Measurements from ENCODE around the gene ZNHIT3.
"Not testable (repeated sequence)": the region's sequence is repeated elsewhere in the genome, so short reads cannot be mapped to it uniquely, and the experiment has no call there.

The ZNHIT3 gene

DNA sequence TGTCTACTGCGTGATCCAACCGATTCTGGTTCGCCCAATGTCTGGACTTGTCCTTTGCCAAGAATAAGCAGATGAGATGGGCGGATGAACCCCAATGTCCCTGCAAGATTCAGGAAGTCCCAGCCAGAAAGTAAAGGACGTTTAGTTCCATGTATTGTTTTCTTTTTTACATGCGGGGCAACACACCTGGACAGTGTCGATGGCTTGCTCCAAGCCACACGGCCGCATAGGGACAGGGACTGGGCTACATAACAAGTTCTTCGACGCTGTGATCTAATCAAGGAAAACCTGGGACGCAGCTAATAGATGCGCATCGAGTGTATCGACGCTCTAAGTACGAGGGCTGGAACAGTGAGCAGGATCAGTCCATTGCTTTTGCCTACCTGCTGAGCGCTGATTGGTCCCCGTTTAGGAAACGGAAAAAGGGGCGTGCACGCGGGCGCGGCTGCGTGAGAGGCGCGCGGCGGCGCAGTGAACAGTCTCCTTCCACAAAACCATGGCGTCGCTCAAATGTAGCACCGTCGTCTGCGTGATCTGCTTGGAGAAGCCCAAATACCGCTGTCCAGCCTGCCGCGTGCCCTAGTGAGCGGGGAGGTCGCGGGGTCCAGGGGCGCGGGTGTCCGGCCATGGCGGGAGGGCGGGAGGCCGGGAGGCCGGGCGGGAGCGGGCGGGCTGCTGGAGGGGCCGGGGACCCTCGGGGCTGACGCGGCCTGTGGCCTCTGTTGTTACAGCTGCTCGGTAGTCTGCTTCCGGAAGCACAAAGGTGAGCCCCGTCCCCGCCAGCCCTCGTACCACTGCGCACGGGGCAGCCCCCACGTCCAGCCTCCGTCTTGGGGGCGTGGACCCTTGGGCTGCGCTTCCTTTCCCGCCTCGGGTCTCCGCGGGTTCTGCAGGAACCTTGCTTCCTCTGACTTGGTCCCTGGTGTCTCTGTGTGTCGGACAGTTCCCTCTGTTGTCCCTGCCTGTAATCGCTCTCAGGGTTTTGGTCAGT lies at the start of gene ZNHIT3:
ZNHIT3 (plus strand) TSS at position 478 of the 991 bp plus-strand sequence; CDS start at position 497, 19 bp downstream.
- peak; percentile 93 for DNase-seq

- not testable (repeated sequence) for DNase-seq
Observed at GRCh38 chr17:36441792-36442191, 44.7 kb upstream of the ZNHIT3 start.

DNA sequence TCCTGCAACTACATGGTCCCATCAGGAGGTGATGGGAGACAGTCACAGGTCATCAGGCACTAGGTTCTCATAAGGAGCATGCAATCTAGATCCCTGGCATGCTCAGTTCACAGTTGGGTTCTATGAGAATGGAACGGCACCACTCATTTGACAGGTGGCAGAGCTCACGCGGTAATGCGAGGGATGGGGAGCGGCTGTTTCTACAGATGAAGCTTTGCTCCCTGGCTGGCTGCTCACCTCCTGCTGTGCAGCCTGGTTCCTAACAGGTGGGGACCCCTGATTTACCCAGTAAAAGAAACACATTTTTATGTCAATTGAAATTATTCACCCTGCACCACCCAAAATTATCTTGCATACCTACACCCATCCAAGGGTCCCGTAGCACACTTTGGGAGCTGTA lies 42.7 kb upstream of the ZNHIT3 start:
- DNase-seq: no peak

- DNase-seq: not testable (repeated sequence)
Observed at GRCh38 chr17:36449997-36450396, 36.5 kb upstream of the ZNHIT3 start.

DNA sequence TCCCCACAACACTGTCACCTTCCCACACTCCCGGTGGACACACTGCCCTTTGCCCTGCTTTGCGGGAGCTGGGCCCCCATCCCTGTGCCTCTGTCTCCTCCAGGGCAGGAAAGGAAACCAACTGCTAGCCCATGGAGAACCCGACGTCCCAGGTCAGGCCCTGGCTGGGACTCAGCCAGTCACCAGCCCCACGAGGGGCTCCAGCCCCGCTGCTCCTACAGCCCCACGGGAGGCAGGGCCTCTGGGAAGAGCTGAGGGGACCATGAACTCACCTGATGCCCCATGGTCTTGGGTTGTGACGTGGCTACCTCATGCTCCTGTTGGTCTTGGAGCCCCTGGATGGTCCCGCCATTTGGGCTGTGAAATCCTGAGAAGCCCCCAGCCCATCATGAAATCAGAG lies 33.6 kb upstream of the ZNHIT3 start:
- not testable (repeated sequence) for DNase-seq

- not testable (repeated sequence) for DNase-seq
Observed at GRCh38 chr17:36457701-36458100, 28.8 kb upstream of the ZNHIT3 start.

GRCh38 chr17:36459045-36459444 lies 27.4 kb upstream of the ZNHIT3 start:
- no peak for DNase-seq

GRCh38 chr17:36459601-36460000 lies 26.9 kb upstream of the ZNHIT3 start:
- no peak for DNase-seq

GRCh38 chr17:36460265-36460937 lies 26.1 kb upstream of the ZNHIT3 start:
- no peak for DNase-seq

GRCh38 chr17:36461330-36462110 lies 25.0 kb upstream of the ZNHIT3 start:
- DNase-seq: no peak

GRCh38 chr17:36463916-36464764 lies 22.3 kb upstream of the ZNHIT3 start:
- DNase-seq: no peak

GRCh38 chr17:36464765-36465088 lies 21.8 kb upstream of the ZNHIT3 start:
- DNase-seq: no peak

DNA sequence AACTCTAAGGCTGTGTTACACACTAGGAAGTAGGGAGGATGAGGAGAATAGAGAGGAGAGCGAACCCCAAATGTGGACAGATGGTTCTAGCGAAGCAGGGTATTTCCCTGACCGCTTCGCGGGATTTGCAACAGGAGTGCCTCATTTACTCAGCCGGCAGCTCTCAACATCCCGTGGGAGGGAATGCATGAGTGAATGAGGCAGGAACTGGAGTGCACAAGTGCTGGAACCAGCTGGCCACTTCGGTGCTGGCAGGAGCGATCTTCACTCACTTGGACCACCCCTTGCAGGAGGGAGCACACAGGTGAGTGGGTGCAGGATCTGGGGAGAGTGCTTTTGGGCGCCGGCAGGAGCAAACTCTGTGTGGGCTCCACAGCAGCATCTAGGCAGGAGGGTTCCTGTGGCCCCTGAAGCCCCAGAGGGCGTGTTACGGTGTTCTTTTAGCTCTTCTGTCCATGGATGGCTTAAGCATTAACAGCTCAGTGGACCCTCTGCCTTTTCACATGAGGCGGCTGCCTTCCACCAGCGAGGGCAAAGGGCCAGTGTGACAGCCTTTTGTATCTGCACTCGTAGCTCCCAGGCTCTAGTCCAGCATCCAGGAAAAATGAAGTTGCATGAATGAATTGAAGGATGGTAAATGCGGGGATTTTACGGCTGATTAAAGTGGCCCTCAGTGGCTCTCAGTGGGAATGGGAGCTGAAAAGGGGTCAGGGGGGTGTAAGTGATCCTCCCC lies 17.4 kb upstream of the ZNHIT3 start:
- DNase-seq: no peak

DNA sequence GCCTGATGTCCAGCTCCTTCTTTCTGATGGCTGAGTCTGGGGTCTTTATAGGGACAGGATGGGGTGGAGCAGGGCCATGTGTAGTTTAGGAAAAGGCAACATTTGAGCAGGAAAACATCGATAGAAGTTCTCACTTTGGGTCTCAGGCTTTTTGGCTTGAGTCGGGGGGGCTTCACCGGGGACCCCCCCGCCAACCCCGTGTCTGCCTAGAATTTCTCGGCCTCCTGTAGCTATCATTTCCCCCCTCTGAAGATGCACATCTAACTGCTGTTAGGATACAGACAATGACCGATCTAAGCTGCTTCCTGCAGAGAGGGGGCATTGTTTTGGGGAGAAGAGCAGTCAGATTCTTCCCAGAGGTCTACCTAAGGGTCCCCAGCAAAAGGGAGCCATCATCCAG lies 16.7 kb upstream of the ZNHIT3 start:
- no peak for DNase-seq

DNA sequence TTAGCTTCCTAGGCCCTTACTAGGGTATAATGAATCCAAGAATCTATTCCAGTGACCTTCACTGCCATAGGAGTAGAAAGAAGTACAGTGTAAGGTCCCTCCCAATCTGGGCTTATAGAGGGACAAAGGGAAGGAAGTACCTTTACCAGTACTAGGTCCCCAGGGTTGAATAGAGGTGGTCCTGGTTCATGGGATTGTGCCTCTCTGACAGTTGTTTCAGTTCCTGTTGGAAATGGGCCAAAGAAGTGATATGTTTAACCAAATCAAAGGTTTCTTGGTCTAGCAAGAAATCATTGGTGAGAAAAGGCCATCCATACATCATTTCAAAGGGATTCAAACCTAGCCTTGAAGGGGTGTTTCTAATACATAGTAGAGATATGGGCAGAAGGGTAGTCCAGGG lies 16.0 kb upstream of the ZNHIT3 start:
- no peak for DNase-seq

DNA sequence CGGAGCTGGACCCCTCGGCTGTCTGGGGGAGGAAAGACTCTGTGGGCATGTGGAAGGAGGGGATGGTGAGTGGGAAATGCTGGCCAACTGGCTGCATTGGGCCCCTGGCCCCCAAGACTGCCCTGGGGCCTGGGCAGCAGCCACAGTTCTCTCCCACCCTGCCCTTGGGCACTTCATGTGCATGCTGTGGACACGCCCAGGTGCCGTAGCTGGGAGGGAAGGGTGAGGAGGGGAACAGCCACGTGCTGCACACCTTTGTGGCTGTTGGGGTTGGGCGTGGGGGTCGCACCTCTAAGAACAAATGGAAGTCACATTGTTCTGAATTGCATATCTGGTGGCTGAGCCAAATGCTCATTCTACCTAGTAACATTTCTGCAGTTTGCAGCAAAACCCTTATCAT lies 11.9 kb upstream of the ZNHIT3 start:
- no peak for DNase-seq

GRCh38 chr17:36475346-36475970 lies 11.0 kb upstream of the ZNHIT3 start:
- peak; percentile 10 for DNase-seq

GRCh38 chr17:36481829-36482228 lies 4.7 kb upstream of the ZNHIT3 start:
- no peak for DNase-seq

GRCh38 chr17:36482611-36483504 lies 3.6 kb upstream of the ZNHIT3 start:
- DNase-seq: peak; percentile 53

- not testable (repeated sequence) for DNase-seq
Observed at GRCh38 chr17:36484021-36484420, 2.5 kb upstream of the ZNHIT3 start.
